ENCODE data around the gene HES4. TPM values are rescaled to one million over a fixed set of nuclear protein-coding genes. Genes with fewer than 3 reads are reported as not detected.
"Not testable (repeated sequence)": the region's sequence is repeated elsewhere in the genome, so short reads cannot be mapped to it uniquely, and the experiment has no call there.

The HES4 gene
- total and polyA plus RNA-seq, 2 donors (not counting 3 experiments of a cell fraction or from before 2014, with no cell fraction given), result 30.5 to 37.6 TPM

DNA sequence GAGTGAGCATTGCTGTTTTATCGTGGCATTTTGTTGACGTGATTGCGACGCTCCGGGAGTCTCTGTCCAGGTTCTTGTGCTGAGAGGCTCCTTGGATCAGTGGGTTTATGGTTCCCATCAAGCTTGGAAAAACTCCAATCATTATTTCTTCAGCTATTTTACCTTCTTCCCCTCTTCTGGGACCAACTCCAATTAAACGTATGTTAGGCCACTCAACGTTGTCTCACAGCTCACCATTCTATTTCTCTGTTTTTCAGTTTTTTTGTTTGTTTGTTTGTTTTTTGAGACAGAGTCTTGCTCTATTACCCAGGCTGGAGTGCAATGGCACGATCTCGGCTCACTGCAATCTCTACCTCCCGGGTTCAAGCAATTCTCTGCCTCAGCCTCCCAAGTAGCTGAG lies 8.0 kb downstream of the HES4 start:
- peaks cover 0 to 3% of the 10 kb centered on the region in 2 experiments for H3K27me3 ChIP-seq (ENCODE audit: control insufficient read depth in 2 of 2, insufficient read depth in 2 of 2, low read length in 2 of 2)
- intact Hi-C loops (cut with micrococcal nuclease), result no loop called here
- FAIRE-seq (no peak), DNase-seq (ENCODE audit: low read depth, low spot score) (no peak)
- H3K9me3 ChIP-seq (replicated peaks; ENCODE audit: control insufficient read depth, insufficient read depth, low read length), result no peaks in the 10 kb centered on the region
- CTCF ChIA-PET, result interaction anchor here (2.5 to 3.9 kb wide), 2 partner anchors 8 to 10 kb away, joined by 11 to 25 read pairs; no protein-coding TSS in a partner anchor
- H3K9me1 ChIP-seq (replicated peaks; ENCODE audit: control insufficient read depth, extremely low read depth, insufficient read depth, low read length), result no peaks in the 10 kb centered on the region
- no peaks in the 10 kb centered on the region for H3K36me3 ChIP-seq (ENCODE audit: control insufficient read depth in 2 of 2, extremely low read depth in 1 of 2, insufficient read depth in 2 of 2, low read length in 2 of 2)
- no peak overlapping the region for H3K27ac ChIP-seq (ENCODE audit: insufficient read depth, low read depth, low read length)
- H3K9ac ChIP-seq (replicated peaks; ENCODE audit: extremely low read depth, insufficient read depth, low read length), result no peak overlapping the region
- TF ChIP-seq POLR2AphosphoS5 (IDR thresholded peaks at IDR 0.05; ENCODE audit: insufficient read depth, low read depth, low read length) (no peak), FOS (IDR thresholded peaks at IDR 0.05; ENCODE audit: borderline replicate concordance, insufficient read depth, low read length) (no peak), GATA2 (IDR thresholded peaks at IDR 0.05; ENCODE audit: insufficient read depth, insufficient read length, low read depth, low read length) (no peak), JUN (IDR thresholded peaks at IDR 0.05; ENCODE audit: borderline replicate concordance, insufficient read depth, insufficient read length, low read depth) (no peak), EZH2 (IDR thresholded peaks at IDR 0.05; ENCODE audit: borderline replicate concordance, low read depth, low read length, severe bottlenecking) (no peak), MYC (IDR thresholded peaks at IDR 0.05; ENCODE audit: low read depth, low read length) (no peak), POLR2A (IDR thresholded peaks at IDR 0.05; ENCODE audit: low read depth, low read length) (no peak)
- TF ChIP-seq, protein P1, sequence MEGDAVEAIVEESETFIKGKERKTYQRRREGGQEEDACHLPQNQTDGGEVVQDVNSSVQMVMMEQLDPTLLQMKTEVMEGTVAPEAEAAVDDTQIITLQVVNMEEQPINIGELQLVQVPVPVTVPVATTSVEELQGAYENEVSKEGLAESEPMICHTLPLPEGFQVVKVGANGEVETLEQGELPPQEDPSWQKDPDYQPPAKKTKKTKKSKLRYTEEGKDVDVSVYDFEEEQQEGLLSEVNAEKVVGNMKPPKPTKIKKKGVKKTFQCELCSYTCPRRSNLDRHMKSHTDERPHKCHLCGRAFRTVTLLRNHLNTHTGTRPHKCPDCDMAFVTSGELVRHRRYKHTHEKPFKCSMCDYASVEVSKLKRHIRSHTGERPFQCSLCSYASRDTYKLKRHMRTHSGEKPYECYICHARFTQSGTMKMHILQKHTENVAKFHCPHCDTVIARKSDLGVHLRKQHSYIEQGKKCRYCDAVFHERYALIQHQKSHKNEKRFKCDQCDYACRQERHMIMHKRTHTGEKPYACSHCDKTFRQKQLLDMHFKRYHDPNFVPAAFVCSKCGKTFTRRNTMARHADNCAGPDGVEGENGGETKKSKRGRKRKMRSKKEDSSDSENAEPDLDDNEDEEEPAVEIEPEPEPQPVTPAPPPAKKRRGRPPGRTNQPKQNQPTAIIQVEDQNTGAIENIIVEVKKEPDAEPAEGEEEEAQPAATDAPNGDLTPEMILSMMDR (IDR thresholded peaks at IDR 0.05; ENCODE audit: extremely low read depth in 1 of 2, insufficient read depth in 1 of 2, low read depth in 1 of 2, low read length in 2 of 2), result no peak
- TF ChIP-seq, protein P2, sequence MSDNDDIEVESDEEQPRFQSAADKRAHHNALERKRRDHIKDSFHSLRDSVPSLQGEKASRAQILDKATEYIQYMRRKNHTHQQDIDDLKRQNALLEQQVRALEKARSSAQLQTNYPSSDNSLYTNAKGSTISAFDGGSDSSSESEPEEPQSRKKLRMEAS (IDR thresholded peaks at IDR 0.05; ENCODE audit: insufficient read depth, insufficient read length), result no peak
- H3K79me2 ChIP-seq (ENCODE audit: control insufficient read depth, insufficient read depth, low read length), result no peaks in the 10 kb centered on the region
- H3K4me3 ChIP-seq (replicated peaks in 1 of 3; ENCODE audit: insufficient read depth in 1 of 3, low read depth in 1 of 3, low read length in 3 of 3), result no peak overlapping the region
- H4K20me1 ChIP-seq (replicated peaks; ENCODE audit: control insufficient read depth, extremely low read depth, insufficient read depth, low read length), result no peaks in the 10 kb centered on the region
- H2AFZ ChIP-seq (ENCODE audit: low read depth, low read length), result no peak overlapping the region
- no peak overlapping the region for H3K4me2 ChIP-seq (ENCODE audit: insufficient read depth, low read length)
- H3K4me1 ChIP-seq (ENCODE audit: control insufficient read depth, extremely low read depth, insufficient read depth, low read length), result no peaks in the 10 kb centered on the region
- dilution Hi-C loops (cut with MboI; ENCODE audit: extremely low pct_ligation_motif_present, low sequenced_read_pairs), result no loop called here
- POLR2A ChIA-PET, result no interaction called here
- BruUV-seq (replicated peaks), result no TSS peak

DNA sequence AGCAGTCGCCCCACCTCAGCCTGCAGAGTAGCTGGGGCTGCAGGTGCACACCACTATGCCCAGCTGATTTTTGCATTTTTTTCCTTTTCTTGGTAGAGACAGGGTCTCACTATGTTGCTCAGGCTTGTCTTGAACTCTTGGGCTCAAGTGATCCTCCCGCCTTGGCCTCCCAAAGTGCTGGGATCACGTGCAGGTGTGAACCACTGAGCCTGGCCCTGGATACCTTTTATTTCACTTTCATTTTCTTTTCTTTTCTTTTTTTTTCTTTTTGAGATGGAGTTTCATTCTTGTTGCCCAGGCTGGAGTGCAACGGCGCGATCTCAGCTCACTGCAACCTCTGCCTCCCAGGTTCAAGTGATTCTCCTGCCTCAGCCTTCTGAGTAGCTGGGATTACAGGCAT lies 8.6 kb downstream of the HES4 start:
- H3K4me2 ChIP-seq (ENCODE audit: insufficient read depth, low read length); H3K4me3 ChIP-seq (replicated peaks in 1 of 3; ENCODE audit: insufficient read depth in 1 of 3, low read depth in 1 of 3, low read length in 3 of 3); H3K27ac ChIP-seq (ENCODE audit: insufficient read depth, low read depth, low read length); H3K9ac ChIP-seq (replicated peaks; ENCODE audit: extremely low read depth, insufficient read depth, low read length); H3K79me2 ChIP-seq (ENCODE audit: control insufficient read depth, insufficient read depth, low read length); H3K9me1 ChIP-seq (replicated peaks; ENCODE audit: control insufficient read depth, extremely low read depth, insufficient read depth, low read length); H4K20me1 ChIP-seq (replicated peaks; ENCODE audit: control insufficient read depth, extremely low read depth, insufficient read depth, low read length); H3K9me3 ChIP-seq (replicated peaks; ENCODE audit: control insufficient read depth, insufficient read depth, low read length); FAIRE-seq; dilution Hi-C loops (cut with MboI; ENCODE audit: extremely low pct_ligation_motif_present, low sequenced_read_pairs); DNase-seq (ENCODE audit: low read depth, low spot score); POLR2A ChIA-PET; H3K36me3 ChIP-seq (ENCODE audit: control insufficient read depth in 2 of 2, extremely low read depth in 1 of 2, insufficient read depth in 2 of 2, low read length in 2 of 2); intact Hi-C loops (cut with micrococcal nuclease); H2AFZ ChIP-seq (ENCODE audit: low read depth, low read length); H3K27me3 ChIP-seq (ENCODE audit: control insufficient read depth in 2 of 2, insufficient read depth in 2 of 2, low read length in 2 of 2); H3K4me1 ChIP-seq (ENCODE audit: control insufficient read depth, extremely low read depth, insufficient read depth, low read length); BruUV-seq (replicated peaks): not testable (repeated sequence)
- CTCF ChIA-PET, result interaction anchor here (2.5 kb wide), 1 partner anchor 11 kb away, joined by 11 read pairs; no protein-coding TSS in a partner anchor

DNA sequence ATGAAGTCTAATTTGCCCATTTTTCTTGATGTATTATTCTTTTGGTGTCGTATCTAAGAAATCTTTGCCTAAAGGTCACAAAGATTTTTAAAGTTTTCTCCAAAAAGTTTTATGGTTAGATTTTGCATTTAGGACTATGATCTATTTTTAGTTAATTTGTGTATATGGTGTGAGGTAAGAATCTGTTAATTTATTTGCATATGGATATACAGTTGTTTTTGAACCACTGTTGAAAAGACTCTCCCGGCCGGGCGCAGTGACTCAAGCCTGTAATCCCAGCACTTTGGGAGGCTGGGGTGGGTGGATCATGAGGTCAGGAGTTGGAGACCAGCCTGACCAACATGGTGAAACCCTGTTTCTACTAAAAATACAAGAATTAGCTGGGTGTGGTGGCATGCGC lies 11.8 kb downstream of the HES4 start:
- H3K9me3 ChIP-seq (replicated peaks; ENCODE audit: control insufficient read depth, insufficient read depth, low read length); BruUV-seq (replicated peaks); H3K4me1 ChIP-seq (ENCODE audit: control insufficient read depth, extremely low read depth, insufficient read depth, low read length); H3K4me3 ChIP-seq (replicated peaks in 1 of 3; ENCODE audit: insufficient read depth in 1 of 3, low read depth in 1 of 3, low read length in 3 of 3); H3K36me3 ChIP-seq (ENCODE audit: control insufficient read depth in 2 of 2, extremely low read depth in 1 of 2, insufficient read depth in 2 of 2, low read length in 2 of 2); DNase-seq (ENCODE audit: low read depth, low spot score); H3K9ac ChIP-seq (replicated peaks; ENCODE audit: extremely low read depth, insufficient read depth, low read length); dilution Hi-C loops (cut with MboI; ENCODE audit: extremely low pct_ligation_motif_present, low sequenced_read_pairs); H3K4me2 ChIP-seq (ENCODE audit: insufficient read depth, low read length); FAIRE-seq; POLR2A ChIA-PET; H3K27me3 ChIP-seq (ENCODE audit: control insufficient read depth in 2 of 2, insufficient read depth in 2 of 2, low read length in 2 of 2); H4K20me1 ChIP-seq (replicated peaks; ENCODE audit: control insufficient read depth, extremely low read depth, insufficient read depth, low read length); H3K9me1 ChIP-seq (replicated peaks; ENCODE audit: control insufficient read depth, extremely low read depth, insufficient read depth, low read length); H3K79me2 ChIP-seq (ENCODE audit: control insufficient read depth, insufficient read depth, low read length); H3K27ac ChIP-seq (ENCODE audit: insufficient read depth, low read depth, low read length); intact Hi-C loops (cut with micrococcal nuclease); H2AFZ ChIP-seq (ENCODE audit: low read depth, low read length): not testable (repeated sequence)
- CTCF ChIA-PET, result interaction anchor here (1.9 kb wide), 1 partner anchor 14 kb away, joined by 5 read pairs; no protein-coding TSS in a partner anchor
